H9 (cell line): ENCODE data around the gene GRID1. TPM values are rescaled to one million over a fixed set of nuclear protein-coding genes. Genes with fewer than 3 reads are reported as not detected.

Experiments
- DNase-seq: peaks from one replicate; pipeline ENCODE4 v3.0.0-alpha.2; 2017
- H2AFZ ChIP-seq: one replicate; pipeline ENCODE4 v1.6.1; 2013; ENCODE audit warnings: mild to moderate bottlenecking, low read length, control low read depth, moderate library complexity
- H2AK5ac ChIP-seq: 2 replicates; pipeline ENCODE4 v1.6.1; 2013; ENCODE audit warnings: low read length, control low read depth, mixed read lengths; ENCODE audit not compliant: insufficient read length
- H2BK120ac ChIP-seq: one replicate; pipeline ENCODE4 v1.6.1; 2013; ENCODE audit warnings: low read depth, mild to moderate bottlenecking, low read length, control low read depth, inconsistent platforms; ENCODE audit not compliant: poor library complexity, severe bottlenecking
- H2BK12ac ChIP-seq: 2 replicates; pipeline ENCODE4 v1.6.1; 2013; ENCODE audit warnings: low read length, control low read depth, mixed read lengths, low read depth; ENCODE audit not compliant: insufficient read length
- H2BK15ac ChIP-seq: 2 replicates; pipeline ENCODE4 v1.6.1; 2013; ENCODE audit warnings: low read depth, low read length, control low read depth
- H2BK20ac ChIP-seq: one replicate; pipeline ENCODE4 v1.6.1; 2013; ENCODE audit warnings: low read depth, mild to moderate bottlenecking, low read length, control low read depth, inconsistent platforms; ENCODE audit not compliant: poor library complexity, severe bottlenecking
- H2BK5ac ChIP-seq: 2 replicates; pipeline ENCODE4 v1.6.1; 2013; ENCODE audit warnings: low read length, control low read depth, mixed read lengths; ENCODE audit not compliant: insufficient read length
- H3K14ac ChIP-seq: 2 replicates; pipeline ENCODE4 v1.6.1; 2013; ENCODE audit warnings: low read length, control low read depth; ENCODE audit not compliant: insufficient read depth
- H3K18ac ChIP-seq: 2 replicates; pipeline ENCODE4 v1.6.1; 2013; ENCODE audit warnings: low read depth, mild to moderate bottlenecking, mixed read lengths, low read length, control low read depth; ENCODE audit not compliant: insufficient read length
- H3K23ac ChIP-seq: 2 replicates; pipeline ENCODE4 v1.6.1; 2013; ENCODE audit warnings: low read length, control low read depth, mixed read lengths, low read depth; ENCODE audit not compliant: insufficient read length
- H3K23me2 ChIP-seq: 2 replicates; pipeline ENCODE4 v1.6.1; 2013; ENCODE audit warnings: low read depth, mild to moderate bottlenecking, mixed read lengths, low read length, control low read depth; ENCODE audit not compliant: insufficient read length, poor library complexity, severe bottlenecking
- H3K27ac ChIP-seq: 2 replicates; pipeline ENCODE4 v1.5.1; 2013; ENCODE audit warnings: low read length, control low read depth, mixed read lengths, low read depth; ENCODE audit not compliant: insufficient read length
- H3K27me3 ChIP-seq: 2 replicates; pipeline ENCODE4 v1.6.1; 2013; ENCODE audit warnings: low read length, control low read depth, inconsistent platforms; ENCODE audit not compliant: insufficient read depth
- H3K4ac ChIP-seq: 2 replicates; pipeline ENCODE4 v1.6.1; 2013; ENCODE audit warnings: low read depth, mild to moderate bottlenecking, control low read depth, inconsistent platforms, low read length, moderate library complexity
- H3K4me1 ChIP-seq: 2 replicates; pipeline ENCODE4 v1.6.1; 2013; ENCODE audit warnings: low read length, control low read depth, inconsistent platforms; ENCODE audit not compliant: insufficient read depth
- H3K4me2 ChIP-seq: 2 replicates; pipeline ENCODE4 v1.6.1; 2013; ENCODE audit warnings: low read length, control low read depth, mixed read lengths; ENCODE audit not compliant: insufficient read length, insufficient read depth
- H3K56ac ChIP-seq: 2 replicates; pipeline ENCODE4 v1.6.1; 2013; ENCODE audit warnings: low read depth, mild to moderate bottlenecking, mixed read lengths, low read length, control low read depth; ENCODE audit not compliant: insufficient read length
- H3K79me1 ChIP-seq: 2 replicates; pipeline ENCODE4 v1.6.1; 2013; ENCODE audit warnings: low read depth, mild to moderate bottlenecking, moderate library complexity, low read length, control low read depth, inconsistent platforms; ENCODE audit not compliant: insufficient read depth, poor library complexity, severe bottlenecking
- H3K79me2 ChIP-seq: 2 replicates; pipeline ENCODE4 v1.6.1; 2013; ENCODE audit warnings: low read length, control low read depth, inconsistent platforms; ENCODE audit not compliant: insufficient read depth
- H3K9ac ChIP-seq: 2 replicates; pipeline ENCODE4 v1.6.1; 2013; ENCODE audit warnings: low read length, control low read depth, mixed read lengths; ENCODE audit not compliant: insufficient read length; ENCODE audit errors: extremely low read depth
- H3K9me3 ChIP-seq: one replicate; pipeline ENCODE4 v1.6.1; 2013; ENCODE audit warnings: low read depth, low read length, inconsistent platforms; ENCODE audit not compliant: control insufficient read depth
- H3T11ph ChIP-seq: one replicate; pipeline ENCODE4 v1.6.1; 2013; ENCODE audit warnings: mild to moderate bottlenecking, low read length, control low read depth, inconsistent platforms
- H4K20me1 ChIP-seq: one replicate; pipeline ENCODE4 v1.6.1; 2013; ENCODE audit not compliant: control insufficient read depth, insufficient read length, insufficient read depth
- H4K5ac ChIP-seq: 2 replicates; pipeline ENCODE4 v1.6.1; 2013; ENCODE audit warnings: low read depth, mild to moderate bottlenecking, mixed read lengths, low read length, control low read depth; ENCODE audit not compliant: insufficient read length
- H4K8ac ChIP-seq: replicated peaks from 2 replicates; pipeline ENCODE4 v1.6.1; 2013; ENCODE audit warnings: low read length, control low read depth, mixed read lengths, low read depth; ENCODE audit not compliant: insufficient read length
- H4K91ac ChIP-seq: 2 replicates; pipeline ENCODE4 v1.6.1; 2013; ENCODE audit warnings: low read depth, mild to moderate bottlenecking, moderate library complexity, mixed read lengths, low read length, control low read depth; ENCODE audit not compliant: insufficient read length
- H3K27ac Mint-ChIP-seq, 3 experiments: 2 replicates in 2 of 3; 3 replicates in 1 of 3; pipeline ENCODE4 v1.8.0; 2020 to 2021; ENCODE audit warnings: mixed read lengths in 3 of 3, mild to moderate bottlenecking in 1 of 3, moderate library complexity in 1 of 3
- H3K27me3 Mint-ChIP-seq: 2 replicates; pipeline ENCODE4 v1.8.0; 2021; ENCODE audit warnings: low read depth, mild to moderate bottlenecking, moderate library complexity, mixed read lengths
- H3K36me3 Mint-ChIP-seq, 3 experiments: 2 replicates in 2 of 3; 3 replicates in 1 of 3; pipeline ENCODE4 v1.8.0; 2020 to 2021; ENCODE audit warnings: low read depth in 3 of 3, mixed read lengths in 3 of 3; ENCODE audit not compliant: insufficient read depth in 1 of 3
- H3K4me1 Mint-ChIP-seq, 2 experiments: 2 replicates each; pipeline ENCODE4 v1.8.0; 2020; ENCODE audit warnings: mixed read lengths in 2 of 2
- H3K4me3 Mint-ChIP-seq, 2 experiments: 2 replicates in 1 of 2; 3 replicates in 1 of 2; pipeline ENCODE4 v1.8.0; 2020 to 2021; ENCODE audit warnings: mild to moderate bottlenecking in 2 of 2, mixed read lengths in 2 of 2, moderate library complexity in 1 of 2
- H3K9me3 Mint-ChIP-seq, 2 experiments: 2 replicates in 1 of 2; 3 replicates in 1 of 2; pipeline ENCODE4 v1.8.0; 2020; ENCODE audit warnings: mild to moderate bottlenecking in 2 of 2, mixed read lengths in 2 of 2, moderate library complexity in 1 of 2
- CTCF ChIP-seq: fragments of 200-600 bp; sonication (generic); conservative IDR thresholded peaks from 3 replicates; pipeline ENCODE4 v1.8.0; 2021; ENCODE audit warnings: antibody characterized with exemption, mild to moderate bottlenecking
- WGBS: extraction: QIAGEN DNeasy Blood & Tissue Kit; methylation state at CpG from one replicate; pipeline ENCODE4 v1.1.7; 2013; ENCODE audit warnings: missing lambda C conversion rate, low lambda C conversion rate, mixed read lengths; ENCODE audit not compliant: insufficient read length; ENCODE audit errors: extremely low coverage; 5-methylcytosine and 5-hydroxymethylcytosine counted together
- total RNA-seq: library from RNA; stranded (reverse); gene quantifications from 2 replicates; pipeline ENCODE4 v1.2.1, GENCODE V29; 2021

The GRID1 gene
- total RNA-seq, 1 experiment from 2014 or later: 0.35 TPM

GRCh38 chr10:86374664-86375063 lies 8.1 kb upstream of the GRID1 start:
- Mint-ChIP-seq H3K27ac (no peak overlapping the region), H3K4me1 (no peaks in the 10 kb centered on the region), H3K36me3 (no peaks in the 10 kb centered on the region), H3K9me3 (no peaks in the 10 kb centered on the region), H3K27me3 (peaks cover 85% of the 10 kb centered on the region), H3K4me3 (no peak overlapping the region; a peak in 1 of 5 replicates)
- H2BK15ac ChIP-seq: no peak overlapping the region
- H2BK5ac ChIP-seq: no peak overlapping the region
- H2AK5ac ChIP-seq: no peak overlapping the region
- no peaks in the 10 kb centered on the region for H3K79me2 ChIP-seq
- no peak overlapping the region for H3K23ac ChIP-seq
- H2BK120ac ChIP-seq: no peak overlapping the region
- no peaks in the 10 kb centered on the region for H4K20me1 ChIP-seq
- H3K27me3 ChIP-seq: peaks cover 10% of the 10 kb centered on the region
- H3K4ac ChIP-seq: no peak overlapping the region
- H3K4me2 ChIP-seq: no peak overlapping the region
- no peak overlapping the region for H3K56ac ChIP-seq
- peak; percentile 23 for DNase-seq
- no peak overlapping the region for H3K27ac ChIP-seq
- H3K9me3 ChIP-seq: no peaks in the 10 kb centered on the region
- no peaks in the 10 kb centered on the region for H3K23me2 ChIP-seq
- no peak overlapping the region for H4K8ac ChIP-seq
- no CpG with 5 or more reads among the region's 8 CpGs for WGBS
- TF ChIP-seq CTCF: no peak
- H3K9ac ChIP-seq: no peak overlapping the region
- no peak overlapping the region for H2BK20ac ChIP-seq
- no peak overlapping the region for H2BK12ac ChIP-seq
- no peaks in the 10 kb centered on the region for H3K4me1 ChIP-seq
- no peak overlapping the region for H3T11ph ChIP-seq
- H4K91ac ChIP-seq: no peak overlapping the region
- H2AFZ ChIP-seq: no peak overlapping the region
- no peak overlapping the region; the same call in 1 of the 2 replicates for H3K14ac ChIP-seq
- H3K18ac ChIP-seq: no peak overlapping the region
- H3K79me1 ChIP-seq: no peaks in the 10 kb centered on the region
- H4K5ac ChIP-seq: no peak overlapping the region
